HEK293T (cell line): ENCODE data around the gene GADD45B.

Source experiments
- CTCF ChIA-PET: fragments of 350-600 bp; formaldehyde crosslinking; extraction: SDS; loops from one replicate; lab custom pipeline; 2021; ENCODE audit warnings: antibody characterized with exemption, inconsistent platforms; lab: Yijun Ruan, JAX
- POLR2A ChIA-PET: fragments of 350-600 bp; formaldehyde crosslinking; extraction: SDS; loops from one replicate; lab custom pipeline; 2020; ENCODE audit warnings: antibody characterized with exemption, inconsistent platforms; lab: Yijun Ruan, JAX
- DNase-seq: peaks from one replicate; pipeline ENCODE4 v3.0.0; 2012; ENCODE audit warnings: mixed read lengths; ENCODE audit errors: extremely low spot score
- ARNT ChIP-seq: fragments of 450-650 bp; IDR thresholded peaks from 2 replicates; pipeline ENCODE4 v1.6.1; 2017; ENCODE audit warnings: mild to moderate bottlenecking
- BHLHE40 ChIP-seq: fragments of 450-650 bp; IDR thresholded peaks from 2 replicates; pipeline ENCODE4 v1.6.1; 2016; ENCODE audit warnings: mild to moderate bottlenecking, moderate library complexity, borderline replicate concordance
- CTBP1 ChIP-seq: fragments of 450-650 bp; IDR thresholded peaks from 2 replicates; pipeline ENCODE4 v1.6.1; 2016; ENCODE audit warnings: borderline replicate concordance
- ELF4 ChIP-seq: fragments of 450-650 bp; IDR thresholded peaks from 2 replicates; pipeline ENCODE4 v1.6.1; 2017; ENCODE audit warnings: antibody characterized with exemption
- FOXK2 ChIP-seq: fragments of 450-650 bp; IDR thresholded peaks from 2 replicates; pipeline ENCODE4 v1.6.1; 2016; ENCODE audit warnings: mild to moderate bottlenecking
- FOXM1 ChIP-seq: fragments of 450-650 bp; IDR thresholded peaks from 2 replicates; pipeline ENCODE4 v1.6.1; 2017; ENCODE audit warnings: mild to moderate bottlenecking, borderline replicate concordance
- HDGF ChIP-seq: fragments of 450-650 bp; IDR thresholded peaks from 2 replicates; pipeline ENCODE4 v1.6.1; 2017; ENCODE audit warnings: antibody characterized with exemption, borderline replicate concordance
- L3MBTL2 ChIP-seq: fragments of 450-650 bp; conservative IDR thresholded peaks from 2 replicates; pipeline ENCODE4 v1.6.1; 2016; ENCODE audit warnings: mild to moderate bottlenecking
- LEF1 ChIP-seq: fragments of 450-650 bp; IDR thresholded peaks from 2 replicates; pipeline ENCODE4 v1.6.1; 2017; ENCODE audit warnings: mild to moderate bottlenecking, borderline replicate concordance
- NFRKB ChIP-seq: fragments of 450-650 bp; IDR thresholded peaks from 2 replicates; pipeline ENCODE4 v1.6.1; 2016; ENCODE audit warnings: mild to moderate bottlenecking, moderate library complexity
- PKNOX1 ChIP-seq: fragments of 450-650 bp; IDR thresholded peaks from 2 replicates; pipeline ENCODE4 v1.6.1; 2016
- SP1 ChIP-seq: fragments of 450-650 bp; IDR thresholded peaks from 2 replicates; pipeline ENCODE4 v1.6.1; 2017
- SUZ12 ChIP-seq: fragments of 450-650 bp; IDR thresholded peaks from 2 replicates; pipeline ENCODE4 v1.6.1; 2016; ENCODE audit warnings: mild to moderate bottlenecking
- TARDBP ChIP-seq: fragments of 450-650 bp; IDR thresholded peaks from 2 replicates; pipeline ENCODE4 v1.6.1; 2016
- ZNF384 ChIP-seq: fragments of 450-650 bp; IDR thresholded peaks from 2 replicates; pipeline ENCODE4 v1.6.1; 2016

GADD45B gene

GRCh38 chr19:2444251-2445002 is 31.5 kb upstream of the GADD45B start:
- POLR2A ChIA-PET = no interaction called here
- no peak for DNase-seq
- CTCF ChIA-PET = no interaction called here
- no peak for TF ChIP-seq BHLHE40
- TF ChIP-seq CTBP1 = no peak
- no peak for TF ChIP-seq SP1
- TF ChIP-seq LEF1 = no peak
- no peak for TF ChIP-seq SUZ12
- TF ChIP-seq ARNT = no peak
- no peak for TF ChIP-seq FOXM1
- TF ChIP-seq ELF4 = no peak
- TF ChIP-seq PKNOX1 = no peak
- no peak for TF ChIP-seq HDGF
- no peak for TF ChIP-seq TARDBP
- TF ChIP-seq FOXK2 = no peak
- TF ChIP-seq L3MBTL2 = no peak
- no peak for TF ChIP-seq NFRKB

- no peak for TF ChIP-seq SP1
- CTCF ChIA-PET = no interaction called here
- POLR2A ChIA-PET = interaction anchor here (1.6 kb wide), 1 partner anchor 10 kb away, joined by 4 read pairs; the partner anchor contains the start of gene LMNB2
- DNase-seq = no peak
Measured at GRCh38 chr19:2446381-2446780, 29.5 kb upstream of the GADD45B start.

GRCh38 chr19:2449019-2449418 is 26.9 kb upstream of the GADD45B start:
- TF ChIP-seq LEF1 (no peak), TARDBP (no peak), SP1 (no peak), CTBP1 (no peak)
- no peak for DNase-seq
- ChIA-PET POLR2A (no interaction called here), CTCF (no interaction called here)

- TF ChIP-seq SP1 (no peak), CTBP1 (no peak), HDGF (no peak), TARDBP (no peak), L3MBTL2 (no peak), SUZ12 (no peak), ARNT (no peak), NFRKB (no peak), FOXM1 (no peak), BHLHE40 (no peak), ELF4 (no peak), ZNF384 (no peak), PKNOX1 (no peak)
- ChIA-PET CTCF (no interaction called here), POLR2A (no interaction called here)
- DNase-seq = no peak
Measured at GRCh38 chr19:2451138-2451537, 24.8 kb upstream of the GADD45B start.

- CTCF ChIA-PET = no interaction called here
- POLR2A ChIA-PET = no interaction called here
- DNase-seq = no peak
- no peak for TF ChIP-seq BHLHE40
- TF ChIP-seq TARDBP = no peak
- no peak for TF ChIP-seq PKNOX1
Measured at GRCh38 chr19:2451741-2452140, 24.2 kb upstream of the GADD45B start.

- CTCF ChIA-PET = no interaction called here
- DNase-seq = no peak
- no peak for TF ChIP-seq ARNT
- no peak for TF ChIP-seq NFRKB
- no peak for TF ChIP-seq TARDBP
- no peak for TF ChIP-seq FOXM1
- TF ChIP-seq PKNOX1 = no peak
- no peak for TF ChIP-seq SP1
- POLR2A ChIA-PET = interaction anchor here (2.8 to 4.4 kb wide), 2 partner anchors 23 to 26 kb away, joined by 8 to 27 read pairs; partner anchors contain the start of genes GADD45B and TIMM13
Measured at GRCh38 chr19:2453431-2454025, 22.4 kb upstream of the GADD45B start.
